ENCODE data around the gene EXOC1L.

Gene EXOC1L

DNA sequence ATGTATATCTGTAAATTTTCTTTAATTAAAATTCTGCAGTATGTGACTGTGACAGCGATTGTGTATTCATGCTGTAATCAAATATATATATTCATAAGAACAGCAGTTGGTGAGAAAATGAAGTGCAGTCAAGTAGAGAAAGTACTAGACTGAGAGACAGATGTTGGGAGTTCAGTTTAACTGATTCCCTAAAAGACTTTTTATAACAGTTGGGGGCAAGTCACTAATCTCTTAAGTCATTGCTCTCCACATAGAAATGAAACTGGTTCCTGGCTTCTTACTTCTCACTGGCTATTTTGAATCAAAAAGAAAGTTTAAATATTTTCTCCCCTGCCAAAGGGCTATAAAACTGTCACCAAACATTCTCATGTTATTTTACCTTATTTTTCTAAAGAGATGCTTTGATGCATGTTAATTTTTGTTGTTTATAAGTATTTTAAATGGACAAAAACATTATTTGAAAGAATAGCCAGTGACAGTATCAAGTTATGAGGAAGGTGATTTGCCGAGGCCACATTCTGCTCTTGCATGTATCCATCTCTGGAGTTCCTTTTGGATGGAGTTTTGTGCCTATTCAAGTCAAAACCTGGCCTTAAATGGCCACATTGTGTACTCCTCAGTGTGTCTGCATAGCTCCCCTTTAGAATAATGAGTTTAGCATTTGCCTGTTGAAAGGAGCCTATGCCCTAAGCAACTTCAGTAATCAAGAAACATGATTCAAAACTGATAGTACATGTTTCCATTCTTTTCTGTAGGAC, 64.7 kb downstream of the EXOC1L start:
- no peak for DNase-seq

DNA sequence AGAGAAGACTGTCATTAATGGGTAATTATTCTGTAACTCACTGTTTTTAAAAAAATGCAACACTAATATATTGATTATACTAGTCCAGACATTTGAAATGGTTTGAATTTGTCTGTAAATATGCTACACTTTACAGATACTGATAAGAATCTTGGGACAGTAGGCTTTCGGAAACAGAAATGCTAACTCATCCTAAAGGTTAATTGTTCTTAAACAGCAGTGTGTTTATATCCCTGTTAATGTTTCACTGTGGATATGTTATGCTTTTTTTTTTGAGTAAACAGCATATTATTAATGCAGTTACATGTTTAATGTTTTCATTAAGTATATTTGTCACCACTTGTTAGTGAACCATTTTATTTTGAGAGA, 65.2 kb downstream of the EXOC1L start:
- DNase-seq: no peak

Data from right kidney (tissue), 1 donor.